WTC11 (cell line): Measurements from ENCODE around the gene PROK1. TPM values are rescaled to one million over a fixed set of nuclear protein-coding genes. Genes with fewer than 3 reads are reported as not detected.

ENCODE experiments used
- ATAC-seq: fragments of 200-7000 bp; cut with Tn5 transposase; 2 replicates; pipeline ENCODE4 v1.10.0; 2021; ENCODE audit warnings: mild to moderate bottlenecking, moderate library complexity
- CTCF ChIA-PET: fragments of 300-600 bp; sonication (Branson Sonifier 250); formaldehyde crosslinking; loops from one replicate; lab custom pipeline; 2021; ENCODE audit warnings: antibody characterized with exemption; lab: Charles Lee
- POLR2A ChIA-PET: fragments of 350-600 bp; sonication (Branson Sonifier 250); formaldehyde crosslinking; loops from one replicate; lab custom pipeline; 2021; ENCODE audit warnings: antibody characterized with exemption; lab: Charles Lee
- DNase-seq: peaks from one replicate; pipeline ENCODE4 v3.0.0; 2021; ENCODE audit warnings: low spot score
- H3K27ac Mint-ChIP-seq: 2 replicates; pipeline ENCODE4 v1.8.0; 2021; ENCODE audit warnings: mixed read lengths
- H3K27me3 Mint-ChIP-seq: 2 replicates; pipeline ENCODE4 v1.8.0; 2021; ENCODE audit warnings: low read depth, mild to moderate bottlenecking, moderate library complexity, mixed read lengths
- H3K36me3 Mint-ChIP-seq: 2 replicates; pipeline ENCODE4 v1.8.0; 2021; ENCODE audit warnings: mixed read lengths
- H3K4me1 Mint-ChIP-seq: 2 replicates; pipeline ENCODE4 v1.8.0; 2022; ENCODE audit warnings: mixed read lengths
- H3K4me3 Mint-ChIP-seq: 2 replicates; pipeline ENCODE4 v1.8.0; 2021; ENCODE audit warnings: mild to moderate bottlenecking, moderate library complexity, mixed read lengths
- H3K9me3 Mint-ChIP-seq: 2 replicates; pipeline ENCODE4 v1.8.0; 2021; ENCODE audit warnings: mixed read lengths
- ATF3 ChIP-seq: sonication (generic); formaldehyde crosslinking; conservative IDR thresholded peaks from 2 replicates; pipeline ENCODE4 v1.8.1; 2022; ENCODE audit warnings: mild to moderate bottlenecking, missing genetic modification reagents
- CDX4 ChIP-seq: fragments of 250-450 bp; sonication (Bioruptor Pico); IDR thresholded peaks from 2 replicates; pipeline ENCODE4 v1.9.0; 2021; ENCODE audit warnings: moderate library complexity, mild to moderate bottlenecking, inconsistent platforms, borderline replicate concordance
- CREB1 ChIP-seq: sonication (generic); formaldehyde crosslinking; IDR thresholded peaks from 2 replicates; pipeline ENCODE4 v1.8.0; 2023; ENCODE audit warnings: mild to moderate bottlenecking, missing genetic modification reagents
- E2F5 ChIP-seq: sonication (generic); formaldehyde crosslinking; IDR thresholded peaks from 2 replicates; pipeline ENCODE4 v1.8.1; 2022; ENCODE audit warnings: mild to moderate bottlenecking, moderate library complexity, missing genetic modification reagents
- ETV6 ChIP-seq: sonication (generic); formaldehyde crosslinking; IDR thresholded peaks from 2 replicates; pipeline ENCODE4 v1.8.1; 2022; ENCODE audit warnings: mild to moderate bottlenecking, missing genetic modification reagents
- GABPB1 ChIP-seq: sonication (generic); formaldehyde crosslinking; IDR thresholded peaks from 2 replicates; pipeline ENCODE4 v1.8.1; 2023; ENCODE audit warnings: mild to moderate bottlenecking, missing genetic modification reagents
- IRF2 ChIP-seq: sonication (generic); formaldehyde crosslinking; IDR thresholded peaks from 2 replicates; pipeline ENCODE4 v1.8.0; 2022; ENCODE audit warnings: low read depth, missing genetic modification reagents, borderline replicate concordance
- JAZF1 ChIP-seq: fragments of 250-450 bp; sonication (Bioruptor Pico); IDR thresholded peaks from 2 replicates; pipeline ENCODE4 v1.9.0; 2021; ENCODE audit warnings: moderate library complexity, mild to moderate bottlenecking, inconsistent platforms
- NR3C1 ChIP-seq: sonication (generic); formaldehyde crosslinking; conservative IDR thresholded peaks from 2 replicates; pipeline ENCODE4 v1.8.1; 2023; ENCODE audit warnings: low read depth, mild to moderate bottlenecking, missing genetic modification reagents
- PRDM15 ChIP-seq: sonication (generic); formaldehyde crosslinking; IDR thresholded peaks from 2 replicates; pipeline ENCODE4 v1.8.0; 2022; ENCODE audit warnings: missing genetic modification reagents
- SMAD4 ChIP-seq: sonication (generic); formaldehyde crosslinking; IDR thresholded peaks from 2 replicates; pipeline ENCODE4 v1.8.0; 2022; ENCODE audit warnings: mild to moderate bottlenecking, missing genetic modification reagents
- STAT6 ChIP-seq: sonication (generic); formaldehyde crosslinking; conservative IDR thresholded peaks from 2 replicates; pipeline ENCODE4 v1.8.1; 2023; ENCODE audit warnings: mild to moderate bottlenecking, low read depth, missing genetic modification reagents, moderate library complexity
- USF2 ChIP-seq: sonication (generic); formaldehyde crosslinking; IDR thresholded peaks from 2 replicates; pipeline ENCODE4 v1.8.1; 2023; ENCODE audit warnings: mild to moderate bottlenecking, missing genetic modification reagents, moderate library complexity
- ZBTB43 ChIP-seq: sonication (generic); formaldehyde crosslinking; IDR thresholded peaks from 2 replicates; pipeline ENCODE4 v1.8.1; 2023; ENCODE audit warnings: mild to moderate bottlenecking, missing genetic modification reagents
- ZNF121 ChIP-seq: sonication (generic); formaldehyde crosslinking; IDR thresholded peaks from 2 replicates; pipeline ENCODE4 v1.8.0; 2023; ENCODE audit warnings: missing genetic modification reagents
- ZNF219 ChIP-seq: sonication (generic); formaldehyde crosslinking; IDR thresholded peaks from 2 replicates; pipeline ENCODE4 v1.8.0; 2023; ENCODE audit warnings: missing genetic modification reagents, mild to moderate bottlenecking, borderline replicate concordance
- ZNF425 ChIP-seq: fragments of 250-450 bp; sonication (Bioruptor Pico); conservative IDR thresholded peaks from 2 replicates; pipeline ENCODE4 v1.9.0; 2021; ENCODE audit warnings: mild to moderate bottlenecking
- ZNF671 ChIP-seq: fragments of 250-450 bp; sonication (Bioruptor Pico); IDR thresholded peaks from 2 replicates; pipeline ENCODE4 v1.8.0; 2021; ENCODE audit warnings: mild to moderate bottlenecking
- total RNA-seq: library from RNA; stranded (reverse); gene quantifications from 3 replicates; pipeline ENCODE4 v1.2.3, GENCODE V29; 2021

Gene PROK1
- total RNA-seq, 1 experiment from 2014 or later: not detected

- CTCF ChIA-PET: interaction anchor here (0.8 to 7.7 kb wide), 5 partner anchors 8 to 245 kb away, joined by 4 to 188 read pairs (median 33); no protein-coding TSS in a partner anchor
- no peak overlapping the region for H3K4me3 Mint-ChIP-seq
These were observed 1.4 kb downstream of the PROK1 start for GRCh38 chr1:110452330-110452729.

GRCh38 chr1:110453829-110454228 is 2.9 kb downstream of the PROK1 start:
- Mint-ChIP-seq H3K4me1 (peaks cover 24% of the 10 kb centered on the region), H3K27me3 (no peaks in the 10 kb centered on the region; the same call in 1 of the 2 replicates), H3K27ac (no peak overlapping the region), H3K9me3 (no peaks in the 10 kb centered on the region), H3K36me3 (no peaks in the 10 kb centered on the region), H3K4me3 (no peak overlapping the region)
- ChIA-PET POLR2A (no interaction called here), CTCF (interaction anchor here (1.7 to 7.7 kb wide), 8 partner anchors 20 to 257 kb away, joined by 7 to 188 read pairs (median 22); partner anchors contain the start of gene RBM15)
- DNase-seq (no peak), ATAC-seq (no peak)
- TF ChIP-seq CDX4: no peak
- TF ChIP-seq ZNF219 (CRISPR knock-in tag): no peak
- TF ChIP-seq GABPB1 (CRISPR knock-in tag): no peak
- no peak for TF ChIP-seq CREB1 (CRISPR knock-in tag)
- no peak for TF ChIP-seq PRDM15 (CRISPR knock-in tag)
- TF ChIP-seq IRF2: no peak
- no peak for TF ChIP-seq ZBTB43
- TF ChIP-seq E2F5 (CRISPR knock-in tag): no peak
- TF ChIP-seq JAZF1 (CRISPR knock-in tag): no peak

More at GRCh38 chr1:110452330-110452729, 1.4 kb downstream of the PROK1 start:
- ATAC-seq (no peak), DNase-seq (no peak)
- no peak for TF ChIP-seq ZNF121 (CRISPR knock-in tag)
- TF ChIP-seq ETV6 (CRISPR knock-in tag): no peak
- no peak for TF ChIP-seq SMAD4
- TF ChIP-seq ZNF425: no peak
- no peak for TF ChIP-seq NR3C1 (CRISPR knock-in tag)
- H3K36me3 Mint-ChIP-seq: no peaks in the 10 kb centered on the region
- H3K27me3 Mint-ChIP-seq: no peaks in the 10 kb centered on the region; the same call in 1 of the 2 replicates
- peaks cover 24% of the 10 kb centered on the region for H3K4me1 Mint-ChIP-seq
- POLR2A ChIA-PET: no interaction called here
- no peak overlapping the region for H3K27ac Mint-ChIP-seq
- no peaks in the 10 kb centered on the region for H3K9me3 Mint-ChIP-seq

- ATAC-seq: no peak
- H3K4me1 Mint-ChIP-seq: peaks cover 24% of the 10 kb centered on the region
- H3K36me3 Mint-ChIP-seq: no peaks in the 10 kb centered on the region
- ChIA-PET CTCF (interaction anchor here (0.7 to 7.7 kb wide), 24 partner anchors 10 to 286 kb away, joined by 3 to 188 read pairs (median 6); partner anchors contain the start of genes KCNC4 and RBM15), POLR2A (no interaction called here)
- no peaks in the 10 kb centered on the region for H3K9me3 Mint-ChIP-seq
- no peaks in the 10 kb centered on the region; the same call in 1 of the 2 replicates for H3K27me3 Mint-ChIP-seq
- H3K27ac Mint-ChIP-seq: no peak overlapping the region
- no peak overlapping the region for H3K4me3 Mint-ChIP-seq
- no peak for TF ChIP-seq ATF3
- peak; percentile 32; the same call in 1 of the 2 replicates for TF ChIP-seq USF2 (CRISPR knock-in tag)
- TF ChIP-seq ZNF671: no peak
- no peak for TF ChIP-seq ZBTB43
- no peak for TF ChIP-seq STAT6
- no peak for DNase-seq
These were observed 3.4 kb downstream of the PROK1 start for GRCh38 chr1:110454328-110454727.
